ENCODE measurements around the gene LTBP4. TPM values are rescaled to one million over a fixed set of nuclear protein-coding genes. Genes with fewer than 3 reads are reported as not detected.
A peak's percentile ranks its signal among the peaks of the same experiment; 100 is the strongest.
"Not testable (repeated sequence)": the region's sequence is repeated elsewhere in the genome, so short reads cannot be mapped to it uniquely, and the experiment has no call there.

LTBP4 gene
- total and polyA plus RNA-seq, 12 donors = 114 to 263 (median 234) TPM

GRCh38 chr19:40590464-40591265, 10.5 kb upstream of the LTBP4 start:
- peaks cover 0 to 6% (median 0%) of the 10 kb centered on the region in 11 donors for H3K9me3 ChIP-seq
- ATAC-seq (peak in 1 of 8 donors; percentile 13), DNase-seq (no peak)
- intact Hi-C loops (cut with DNase I) = loop anchor here in 3 of 10 donors (10.0 kb wide), 2 partner anchors 126 to 286 kb away; partner anchors contain the start of genes BLVRB (in 2 of the 3) and SPTBN4 (in 2 of the 3)
- no peak for TF ChIP-seq CTCF (IDR thresholded peaks at IDR 0.05)
- 84 to 85% methylated on average over 22 of the region's 22 CpGs for WGBS, 2 donors
- H3K27ac ChIP-seq = no peak overlapping the region
- peaks cover 0 to 10% (median 0%) of the 10 kb centered on the region in 7 donors for H3K27me3 ChIP-seq
- H3K4me1 ChIP-seq = peaks cover 0 to 8% (median 0%) of the 10 kb centered on the region in 9 donors
- peaks cover 0 to 49% (median 5%) of the 10 kb centered on the region in 9 donors for H3K36me3 ChIP-seq
- no peak overlapping the region for H3K4me3 ChIP-seq

- not testable (repeated sequence) for ATAC-seq
These were observed 9.4 kb upstream of the LTBP4 start for GRCh38 chr19:40591724-40592123.

GRCh38 chr19:40592170-40592569, 9.0 kb upstream of the LTBP4 start:
- DNase-seq (no peak), ATAC-seq (peak in 2 of 8 donors; percentile 24 to 25)
- H3K36me3 ChIP-seq = peaks cover 0 to 35% (median 5%) of the 10 kb centered on the region in 9 donors
- intact Hi-C loops (cut with DNase I) = loop anchor here in 3 of 10 donors (2.0 to 10.0 kb wide), 3 partner anchors 63 to 287 kb away; partner anchors contain the start of genes BLVRB (in 2 of the 3) and SPTBN4 (in 2 of the 3)
- no peak overlapping the region for H3K27ac ChIP-seq
- H3K9me3 ChIP-seq = peaks cover 0 to 6% (median 0%) of the 10 kb centered on the region in 11 donors
- H3K4me3 ChIP-seq = no peak overlapping the region
- H3K27me3 ChIP-seq = peaks cover 0 to 23% (median 12%) of the 10 kb centered on the region in 7 donors
- no peak for TF ChIP-seq CTCF (IDR thresholded peaks at IDR 0.05)
- 84 to 88% methylated on average over 4 of the region's 4 CpGs for WGBS, 2 donors
- H3K4me1 ChIP-seq = peaks cover 2 to 11% (median 7%) of the 10 kb centered on the region in 9 donors

More at GRCh38 chr19:40591724-40592123, 9.4 kb upstream of the LTBP4 start:
- not testable (repeated sequence) for H3K27ac ChIP-seq, DNase-seq, H3K4me3 ChIP-seq, H3K9me3 ChIP-seq, H3K4me1 ChIP-seq
- WGBS, 2 donors = 84 to 98% methylated on average over 4 of the region's 4 CpGs
- peaks cover 0 to 39% (median 5%) of the 10 kb centered on the region in 9 donors for H3K36me3 ChIP-seq
- H3K27me3 ChIP-seq = peaks cover 0 to 19% (median 8%) of the 10 kb centered on the region in 7 donors
- intact Hi-C loops (cut with DNase I) = loop anchor here in 3 of 10 donors (2.0 to 10.0 kb wide), 3 partner anchors 63 to 287 kb away; partner anchors contain the start of genes BLVRB (in 2 of the 3) and SPTBN4 (in 2 of the 3)

GRCh38 chr19:40594255-40594654, 6.9 kb upstream of the LTBP4 start:
- Histone ChIP-seq H3K36me3 (peaks cover 0 to 18% (median 0%) of the 10 kb centered on the region in 9 donors), H3K4me3 (no peak overlapping the region), H3K27ac (no peak overlapping the region), H3K27me3 (peaks cover 0 to 37% (median 29%) of the 10 kb centered on the region in 7 donors), H3K4me1 (peaks cover 10 to 32% (median 26%) of the 10 kb centered on the region in 9 donors), H3K9me3 (peaks cover 0 to 6% (median 0%) of the 10 kb centered on the region in 11 donors)
- ATAC-seq (no peak), DNase-seq (no peak)
- intact Hi-C loops (cut with DNase I) = loop anchor here in 3 of 10 donors (10.0 kb wide), 2 partner anchors 129 to 289 kb away; partner anchors contain the start of genes BLVRB (in 2 of the 3) and SPTBN4 (in 2 of the 3)
- TF ChIP-seq CTCF (IDR thresholded peaks at IDR 0.05) = no peak
- WGBS, 2 donors = 31 to 39% methylated on average over 8 of the region's 8 CpGs

Measured in heart right ventricle (tissue), 16 donors.